ENCODE results near the gene SULT2A1.

DNA sequence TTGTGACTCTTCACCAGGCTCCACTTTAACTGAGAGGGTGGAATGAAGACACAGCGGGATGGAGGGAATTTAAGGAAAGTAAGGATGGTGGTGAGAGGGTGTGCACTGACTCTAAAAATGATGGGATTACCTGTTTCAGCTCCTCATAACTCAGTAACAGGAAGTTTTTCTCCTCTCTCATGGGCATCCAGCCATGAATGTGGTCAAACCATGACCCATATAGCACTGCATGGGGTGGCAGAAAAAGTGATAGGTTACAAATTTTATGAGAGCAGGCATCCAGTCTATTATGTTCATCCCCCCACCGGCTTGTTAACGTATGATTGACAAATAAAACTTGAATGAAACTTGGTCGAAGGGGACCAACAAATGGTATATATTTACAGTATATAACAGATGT is 7.2 kb downstream of the SULT2A1 start:
- TF ChIP-seq POLR2AphosphoS5 (IDR thresholded peaks at IDR 0.05) (no peak), CTCF (IDR thresholded peaks at IDR 0.05) (no peak), EP300 (IDR thresholded peaks at IDR 0.05; ENCODE audit: low read depth) (no peak)
